GM23338 (cell line): ENCODE data around the gene ALG14.
"Not testable (repeated sequence)": the region's sequence is repeated elsewhere in the genome, so short reads cannot be mapped to it uniquely, and the experiment has no call there.

ENCODE experiments used
- CREB1 ChIP-seq: fragments of 250-450 bp; sonication (Bioruptor Pico); IDR thresholded peaks from 2 replicates; pipeline ENCODE4 v1.5.0; 2020; ENCODE audit warnings: low read depth, mild to moderate bottlenecking, moderate library complexity
- EZH2 ChIP-seq: fragments of 200-600 bp; sonication (generic); IDR thresholded peaks from one replicate; pipeline ENCODE4 v1.8.0; 2017; ENCODE audit warnings: antibody characterized with exemption, mild to moderate bottlenecking, low read depth; ENCODE audit not compliant: unreplicated experiment
- EZH2phosphoT487 ChIP-seq: fragments of 200-600 bp; sonication (generic); IDR thresholded peaks from one replicate; pipeline ENCODE4 v1.8.1; 2018; ENCODE audit warnings: antibody characterized with exemption; ENCODE audit not compliant: unreplicated experiment
- JUNB ChIP-seq: IDR thresholded peaks from one replicate; pipeline ENCODE4 v1.6.1; 2016; ENCODE audit warnings: antibody characterized with exemption; ENCODE audit not compliant: unreplicated experiment
- POLR2AphosphoS5 ChIP-seq: IDR thresholded peaks from 2 replicates; pipeline ENCODE4 v1.6.1; 2016; ENCODE audit warnings: antibody characterized with exemption, low read depth
- TF ChIP-seq, protein P1 (sequence below), 2 experiments: fragments of 200-600 bp in 1 of 2; sonication (generic) in 1 of 2; conservative IDR thresholded peaks; 2 replicates each; pipeline versions ENCODE4 v1.5.1 to v1.6.1; 2016 to 2017; ENCODE audit warnings: antibody characterized with exemption in 2 of 2, low read depth in 2 of 2, mild to moderate bottlenecking in 2 of 2, moderate library complexity in 1 of 2
- TF ChIP-seq, protein P2 (sequence below): IDR thresholded peaks from one replicate; pipeline ENCODE4 v1.6.1; 2018; ENCODE audit warnings: antibody characterized with exemption; ENCODE audit not compliant: unreplicated experiment
- TF ChIP-seq, protein P3 (sequence below): IDR thresholded peaks from 2 replicates; pipeline ENCODE4 v1.6.1; 2016; ENCODE audit warnings: antibody characterized with exemption

DNA sequence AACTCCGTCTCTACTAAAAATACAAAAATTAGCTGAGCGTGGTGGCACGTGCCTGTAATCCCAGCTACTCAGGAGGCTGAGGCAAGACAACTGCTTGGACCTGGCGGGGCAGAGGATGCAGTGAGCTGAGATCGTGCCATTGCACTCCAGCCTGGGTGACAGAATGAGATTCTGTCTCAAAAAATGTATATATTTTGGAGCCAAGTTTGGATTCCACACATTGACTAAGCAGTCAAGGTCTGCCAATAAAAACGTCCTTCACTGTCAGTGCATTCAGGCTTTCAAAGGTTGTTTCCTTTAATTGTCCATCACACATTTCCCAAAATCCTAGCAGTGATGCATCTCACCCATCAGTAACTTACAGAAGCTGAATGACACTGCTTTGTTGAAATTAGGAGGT is 77.2 kb downstream of the ALG14 start:
- TF ChIP-seq, protein P1, sequence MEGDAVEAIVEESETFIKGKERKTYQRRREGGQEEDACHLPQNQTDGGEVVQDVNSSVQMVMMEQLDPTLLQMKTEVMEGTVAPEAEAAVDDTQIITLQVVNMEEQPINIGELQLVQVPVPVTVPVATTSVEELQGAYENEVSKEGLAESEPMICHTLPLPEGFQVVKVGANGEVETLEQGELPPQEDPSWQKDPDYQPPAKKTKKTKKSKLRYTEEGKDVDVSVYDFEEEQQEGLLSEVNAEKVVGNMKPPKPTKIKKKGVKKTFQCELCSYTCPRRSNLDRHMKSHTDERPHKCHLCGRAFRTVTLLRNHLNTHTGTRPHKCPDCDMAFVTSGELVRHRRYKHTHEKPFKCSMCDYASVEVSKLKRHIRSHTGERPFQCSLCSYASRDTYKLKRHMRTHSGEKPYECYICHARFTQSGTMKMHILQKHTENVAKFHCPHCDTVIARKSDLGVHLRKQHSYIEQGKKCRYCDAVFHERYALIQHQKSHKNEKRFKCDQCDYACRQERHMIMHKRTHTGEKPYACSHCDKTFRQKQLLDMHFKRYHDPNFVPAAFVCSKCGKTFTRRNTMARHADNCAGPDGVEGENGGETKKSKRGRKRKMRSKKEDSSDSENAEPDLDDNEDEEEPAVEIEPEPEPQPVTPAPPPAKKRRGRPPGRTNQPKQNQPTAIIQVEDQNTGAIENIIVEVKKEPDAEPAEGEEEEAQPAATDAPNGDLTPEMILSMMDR (conservative IDR thresholded peaks at IDR 0.05; ENCODE audit: low read depth in 2 of 2): not testable (repeated sequence)
- TF ChIP-seq EZH2, CREB1, POLR2AphosphoS5, EZH2phosphoT487, JUNB: not testable (repeated sequence)
- TF ChIP-seq, protein P2, sequence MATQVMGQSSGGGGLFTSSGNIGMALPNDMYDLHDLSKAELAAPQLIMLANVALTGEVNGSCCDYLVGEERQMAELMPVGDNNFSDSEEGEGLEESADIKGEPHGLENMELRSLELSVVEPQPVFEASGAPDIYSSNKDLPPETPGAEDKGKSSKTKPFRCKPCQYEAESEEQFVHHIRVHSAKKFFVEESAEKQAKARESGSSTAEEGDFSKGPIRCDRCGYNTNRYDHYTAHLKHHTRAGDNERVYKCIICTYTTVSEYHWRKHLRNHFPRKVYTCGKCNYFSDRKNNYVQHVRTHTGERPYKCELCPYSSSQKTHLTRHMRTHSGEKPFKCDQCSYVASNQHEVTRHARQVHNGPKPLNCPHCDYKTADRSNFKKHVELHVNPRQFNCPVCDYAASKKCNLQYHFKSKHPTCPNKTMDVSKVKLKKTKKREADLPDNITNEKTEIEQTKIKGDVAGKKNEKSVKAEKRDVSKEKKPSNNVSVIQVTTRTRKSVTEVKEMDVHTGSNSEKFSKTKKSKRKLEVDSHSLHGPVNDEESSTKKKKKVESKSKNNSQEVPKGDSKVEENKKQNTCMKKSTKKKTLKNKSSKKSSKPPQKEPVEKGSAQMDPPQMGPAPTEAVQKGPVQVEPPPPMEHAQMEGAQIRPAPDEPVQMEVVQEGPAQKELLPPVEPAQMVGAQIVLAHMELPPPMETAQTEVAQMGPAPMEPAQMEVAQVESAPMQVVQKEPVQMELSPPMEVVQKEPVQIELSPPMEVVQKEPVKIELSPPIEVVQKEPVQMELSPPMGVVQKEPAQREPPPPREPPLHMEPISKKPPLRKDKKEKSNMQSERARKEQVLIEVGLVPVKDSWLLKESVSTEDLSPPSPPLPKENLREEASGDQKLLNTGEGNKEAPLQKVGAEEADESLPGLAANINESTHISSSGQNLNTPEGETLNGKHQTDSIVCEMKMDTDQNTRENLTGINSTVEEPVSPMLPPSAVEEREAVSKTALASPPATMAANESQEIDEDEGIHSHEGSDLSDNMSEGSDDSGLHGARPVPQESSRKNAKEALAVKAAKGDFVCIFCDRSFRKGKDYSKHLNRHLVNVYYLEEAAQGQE: not testable (repeated sequence)
- TF ChIP-seq, protein P3, sequence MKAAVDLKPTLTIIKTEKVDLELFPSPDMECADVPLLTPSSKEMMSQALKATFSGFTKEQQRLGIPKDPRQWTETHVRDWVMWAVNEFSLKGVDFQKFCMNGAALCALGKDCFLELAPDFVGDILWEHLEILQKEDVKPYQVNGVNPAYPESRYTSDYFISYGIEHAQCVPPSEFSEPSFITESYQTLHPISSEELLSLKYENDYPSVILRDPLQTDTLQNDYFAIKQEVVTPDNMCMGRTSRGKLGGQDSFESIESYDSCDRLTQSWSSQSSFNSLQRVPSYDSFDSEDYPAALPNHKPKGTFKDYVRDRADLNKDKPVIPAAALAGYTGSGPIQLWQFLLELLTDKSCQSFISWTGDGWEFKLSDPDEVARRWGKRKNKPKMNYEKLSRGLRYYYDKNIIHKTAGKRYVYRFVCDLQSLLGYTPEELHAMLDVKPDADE: not testable (repeated sequence)
